Activated CD4-positive, alpha-beta T cell treated with anti-CD3 and anti-CD28 coated beads for 24 hours (primary cell): ENCODE measurements around the gene ANO10.
"Not testable (repeated sequence)": the region's sequence is repeated elsewhere in the genome, so short reads cannot be mapped to it uniquely, and the experiment has no call there.

Experiments
- DNase-seq, 2 donors: peaks; one replicate each; pipeline ENCODE4 v3.0.0-alpha.2; 2020; ENCODE audit warnings: low read depth in 2 of 2

The ANO10 gene, protein sequence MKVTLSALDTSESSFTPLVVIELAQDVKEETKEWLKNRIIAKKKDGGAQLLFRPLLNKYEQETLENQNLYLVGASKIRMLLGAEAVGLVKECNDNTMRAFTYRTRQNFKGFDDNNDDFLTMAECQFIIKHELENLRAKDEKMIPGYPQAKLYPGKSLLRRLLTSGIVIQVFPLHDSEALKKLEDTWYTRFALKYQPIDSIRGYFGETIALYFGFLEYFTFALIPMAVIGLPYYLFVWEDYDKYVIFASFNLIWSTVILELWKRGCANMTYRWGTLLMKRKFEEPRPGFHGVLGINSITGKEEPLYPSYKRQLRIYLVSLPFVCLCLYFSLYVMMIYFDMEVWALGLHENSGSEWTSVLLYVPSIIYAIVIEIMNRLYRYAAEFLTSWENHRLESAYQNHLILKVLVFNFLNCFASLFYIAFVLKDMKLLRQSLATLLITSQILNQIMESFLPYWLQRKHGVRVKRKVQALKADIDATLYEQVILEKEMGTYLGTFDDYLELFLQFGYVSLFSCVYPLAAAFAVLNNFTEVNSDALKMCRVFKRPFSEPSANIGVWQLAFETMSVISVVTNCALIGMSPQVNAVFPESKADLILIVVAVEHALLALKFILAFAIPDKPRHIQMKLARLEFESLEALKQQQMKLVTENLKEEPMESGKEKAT

DNA sequence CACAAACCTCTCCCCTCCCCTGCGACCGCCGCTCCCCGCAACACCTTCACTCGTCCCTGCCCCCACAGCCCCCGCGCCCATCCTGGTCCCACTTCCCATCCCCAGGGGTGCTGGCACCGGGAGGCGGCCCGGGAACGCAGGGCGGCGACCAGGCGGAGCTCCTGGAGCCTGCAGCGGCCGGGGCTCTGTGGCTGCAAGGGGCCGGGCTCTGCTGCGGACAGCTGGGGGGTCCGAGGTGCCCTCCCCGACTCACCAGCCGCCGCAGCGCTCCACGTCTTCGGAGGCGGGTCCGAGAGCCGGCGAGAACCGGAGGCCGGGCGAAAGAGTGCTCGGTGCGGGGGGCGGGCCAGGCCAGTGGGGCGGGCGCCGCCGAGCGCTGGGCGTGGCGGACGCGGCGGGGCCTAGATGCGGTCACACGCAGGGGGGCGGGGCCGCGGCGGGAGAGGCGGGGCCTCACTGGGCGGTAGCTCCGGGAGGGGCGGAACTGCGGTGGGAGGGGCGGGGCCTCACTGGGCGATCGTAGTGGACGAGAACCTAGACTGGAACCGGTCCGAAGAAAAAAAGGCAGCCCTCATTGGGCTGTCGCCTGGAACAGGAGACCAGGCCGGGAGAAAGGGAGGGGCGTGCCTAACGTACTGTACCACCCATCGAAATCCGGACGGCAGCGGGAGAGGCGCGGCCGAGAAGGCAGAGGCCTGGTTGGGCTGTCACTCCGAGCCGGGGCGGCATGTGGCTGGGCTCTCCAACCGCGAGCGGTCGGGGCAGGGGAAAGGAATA lies at the start of gene ANO10:
TSS of gene ANO10 (minus strand) at position 356 of the 777 bp plus-strand sequence. CDS start 16,159 bp downstream, outside the sequence.
- DNase-seq, result peak; percentile 96 to 98

DNA sequence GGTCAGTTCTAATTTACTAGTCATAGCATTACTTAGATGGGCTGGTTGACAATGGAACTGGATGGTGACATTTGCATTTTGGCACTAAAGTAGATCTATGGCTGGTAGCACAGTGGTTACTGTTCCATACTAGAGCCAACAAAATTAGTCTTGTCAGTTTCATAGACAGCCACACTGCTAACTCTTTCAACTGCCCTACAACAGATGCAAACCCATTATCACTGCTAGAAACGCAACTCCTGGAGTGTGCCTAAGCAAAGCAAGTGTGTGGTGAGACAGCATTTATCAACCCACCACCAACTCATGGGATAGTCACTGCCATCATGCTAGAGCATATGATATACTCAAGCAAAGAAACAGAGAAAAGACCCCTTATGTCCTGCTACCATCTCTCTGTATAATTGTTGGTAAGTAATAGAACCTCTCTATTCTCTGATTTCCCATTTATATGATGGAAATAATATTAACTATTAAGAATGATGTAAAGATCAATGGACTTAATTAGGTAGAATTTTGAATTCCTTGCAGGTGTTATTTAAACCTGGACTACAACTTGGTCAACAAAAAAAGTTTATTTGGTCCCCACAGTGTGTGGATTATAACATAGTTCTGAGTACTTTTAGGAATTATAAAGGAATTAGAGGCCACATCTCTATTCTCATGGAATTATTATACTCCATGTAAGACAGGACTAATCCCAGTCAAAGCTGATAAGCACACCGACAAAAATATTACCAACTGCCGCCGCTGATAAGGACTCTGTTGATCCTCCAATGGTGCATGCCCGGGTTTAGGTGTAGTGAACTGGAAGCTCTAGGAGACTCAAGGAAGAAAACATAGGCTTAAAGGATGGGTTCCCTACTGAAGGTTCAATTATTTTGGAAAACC lies 49.1 kb upstream of the ANO10 start:
- DNase-seq, result no peak

DNA sequence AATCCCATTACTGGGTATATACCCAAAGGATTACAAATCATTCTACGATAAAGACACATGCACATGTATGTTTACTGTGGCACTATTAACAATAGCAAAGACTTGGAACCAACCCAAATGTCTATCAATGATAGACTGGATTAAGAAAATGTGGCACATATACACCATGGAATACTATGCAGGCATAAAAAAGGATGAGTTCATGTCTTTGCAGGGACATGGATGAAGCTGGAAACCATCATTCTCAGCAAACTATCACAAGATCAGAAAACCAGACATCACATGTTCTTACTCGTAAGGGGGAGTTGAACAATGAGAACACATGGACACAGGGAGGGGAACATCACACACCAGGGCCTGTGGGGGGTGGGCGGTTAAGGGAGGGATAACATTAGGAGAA lies 43.2 kb upstream of the ANO10 start:
- not testable (repeated sequence) for DNase-seq

DNA sequence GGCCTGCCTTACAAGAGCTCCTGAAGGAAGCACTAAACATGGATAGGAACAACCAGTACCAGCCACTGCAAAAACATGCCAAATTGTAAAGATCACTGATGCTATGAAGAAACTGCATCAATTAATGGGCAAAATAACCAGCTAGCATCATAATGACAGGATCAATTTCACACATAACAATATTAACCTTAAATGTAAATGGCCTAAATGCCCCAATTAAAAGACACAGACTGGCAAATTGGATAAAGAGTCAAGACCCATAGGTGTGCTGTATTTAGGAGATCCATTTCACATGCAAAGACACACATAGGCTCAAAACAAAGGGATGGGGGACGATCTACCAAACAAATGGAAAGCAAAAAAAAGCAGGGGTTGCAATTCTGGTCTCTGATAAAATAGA lies 39.6 kb upstream of the ANO10 start:
- not testable (repeated sequence) for DNase-seq

DNA sequence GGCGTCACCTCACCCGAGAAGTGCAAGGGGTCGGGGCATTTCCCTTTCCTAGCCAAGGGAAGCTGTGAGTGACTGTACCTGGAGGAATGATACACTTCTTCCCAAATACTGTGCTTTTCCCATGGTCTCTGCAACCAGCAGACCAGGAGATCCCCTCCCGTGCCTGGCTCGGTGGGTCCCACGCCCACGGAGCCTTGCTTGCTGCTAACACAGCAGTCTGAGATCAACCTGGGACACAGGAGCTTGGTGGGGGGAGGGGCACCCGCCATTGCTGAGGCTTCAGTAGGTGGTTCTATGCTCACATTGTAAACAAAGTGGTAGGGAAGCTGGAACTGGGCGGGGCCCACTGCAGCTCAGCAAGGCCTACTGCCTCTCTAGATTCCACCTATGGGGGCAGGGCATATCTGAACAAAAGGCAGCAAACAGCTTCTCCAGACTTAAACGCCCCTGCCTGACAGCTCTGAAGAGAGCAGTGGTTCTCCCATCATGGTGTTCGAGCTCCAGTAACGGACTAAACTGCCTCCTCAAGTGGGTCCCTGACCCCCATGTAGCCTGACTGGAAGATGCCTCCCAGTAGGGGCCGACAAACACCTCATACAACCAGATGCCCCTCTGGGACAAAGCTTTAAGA lies 37.6 kb upstream of the ANO10 start:
- no peak for DNase-seq

DNA sequence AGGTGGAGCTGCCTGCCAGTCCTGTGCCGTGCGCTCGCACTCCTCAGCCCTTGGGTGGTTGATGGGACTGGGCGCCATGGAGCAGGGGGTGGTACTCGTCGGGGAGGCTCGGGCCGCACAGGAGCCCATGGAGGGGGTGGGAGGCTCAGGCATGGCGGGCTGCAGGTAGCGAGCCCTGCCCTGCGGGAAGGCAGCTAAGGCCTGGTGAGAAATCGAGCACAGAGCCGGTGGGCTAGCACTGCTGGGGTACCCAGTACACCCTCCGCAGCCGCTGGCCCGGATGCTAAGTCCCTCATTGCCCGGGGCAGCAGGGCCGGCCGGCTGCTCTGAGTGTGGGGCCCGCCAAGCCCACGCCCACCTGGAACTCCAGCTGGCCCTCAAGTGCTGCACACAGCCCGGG lies 34.6 kb upstream of the ANO10 start:
- not testable (repeated sequence) for DNase-seq

DNA sequence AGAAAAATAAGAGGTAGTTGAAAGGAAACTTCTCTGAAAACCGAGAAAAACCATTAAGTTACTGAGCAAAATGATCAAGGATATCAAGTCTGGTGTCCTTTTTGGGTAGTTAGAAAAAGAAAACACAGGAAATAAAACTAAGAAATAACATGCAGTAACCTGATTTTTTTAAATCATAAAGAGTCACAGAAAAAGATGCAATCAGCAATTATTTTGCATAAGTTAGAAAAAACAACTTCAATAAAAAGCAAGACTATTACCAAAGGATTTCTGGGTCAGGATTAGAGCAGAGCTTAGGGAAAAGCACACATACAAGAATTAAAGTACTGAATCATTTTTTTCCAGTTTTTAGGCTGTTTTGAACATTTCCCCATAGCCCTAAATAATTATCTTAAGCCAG lies 28.5 kb upstream of the ANO10 start:
- no peak for DNase-seq

DNA sequence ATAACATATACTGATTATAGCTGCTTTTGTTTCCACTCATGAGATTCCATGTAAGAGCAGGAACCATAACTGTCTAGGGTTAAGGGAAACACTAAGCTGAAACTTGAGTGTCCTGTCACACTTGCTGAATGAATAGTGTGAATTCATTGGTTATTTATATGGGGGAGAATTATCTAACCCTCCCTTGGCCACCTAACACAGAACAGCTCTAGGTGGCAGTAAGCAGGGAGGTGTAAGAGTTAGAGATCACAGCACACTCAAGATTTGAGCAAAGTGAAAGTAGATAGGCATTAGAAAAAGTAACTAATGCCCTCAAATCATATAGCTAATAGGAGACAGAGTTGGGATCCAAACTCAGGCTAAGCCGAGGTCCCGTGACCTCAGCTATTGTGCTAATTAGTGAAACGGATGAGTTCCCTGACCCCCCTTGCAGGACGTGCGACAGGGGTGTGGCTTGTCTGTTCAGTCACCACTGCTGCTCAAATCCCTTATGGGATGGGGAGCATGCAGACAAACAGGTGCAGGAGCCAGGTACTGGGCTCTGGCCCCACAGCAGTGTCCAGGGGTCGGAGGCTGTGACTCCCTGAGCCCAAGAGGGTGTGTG lies 27.7 kb upstream of the ANO10 start:
- no peak for DNase-seq

DNA sequence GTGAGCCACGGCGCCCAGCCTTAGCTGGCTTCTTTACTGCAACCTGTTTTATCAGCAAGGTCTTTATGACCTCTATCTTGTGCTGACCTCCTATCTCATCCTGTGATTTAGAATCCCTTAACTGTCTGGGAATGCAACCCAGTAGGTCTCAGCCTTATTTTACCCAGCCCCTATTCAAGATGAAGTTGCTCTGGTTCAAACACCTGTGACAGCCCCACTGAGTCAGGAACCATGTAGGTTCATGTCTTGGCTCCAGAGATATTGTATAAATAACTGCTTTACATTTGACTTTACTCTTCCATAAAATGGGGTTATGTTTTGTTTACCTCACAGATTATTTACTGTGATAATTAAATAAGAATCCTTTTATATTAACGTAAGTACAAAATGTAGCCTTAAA lies 27.1 kb upstream of the ANO10 start:
- DNase-seq, result no peak

DNA sequence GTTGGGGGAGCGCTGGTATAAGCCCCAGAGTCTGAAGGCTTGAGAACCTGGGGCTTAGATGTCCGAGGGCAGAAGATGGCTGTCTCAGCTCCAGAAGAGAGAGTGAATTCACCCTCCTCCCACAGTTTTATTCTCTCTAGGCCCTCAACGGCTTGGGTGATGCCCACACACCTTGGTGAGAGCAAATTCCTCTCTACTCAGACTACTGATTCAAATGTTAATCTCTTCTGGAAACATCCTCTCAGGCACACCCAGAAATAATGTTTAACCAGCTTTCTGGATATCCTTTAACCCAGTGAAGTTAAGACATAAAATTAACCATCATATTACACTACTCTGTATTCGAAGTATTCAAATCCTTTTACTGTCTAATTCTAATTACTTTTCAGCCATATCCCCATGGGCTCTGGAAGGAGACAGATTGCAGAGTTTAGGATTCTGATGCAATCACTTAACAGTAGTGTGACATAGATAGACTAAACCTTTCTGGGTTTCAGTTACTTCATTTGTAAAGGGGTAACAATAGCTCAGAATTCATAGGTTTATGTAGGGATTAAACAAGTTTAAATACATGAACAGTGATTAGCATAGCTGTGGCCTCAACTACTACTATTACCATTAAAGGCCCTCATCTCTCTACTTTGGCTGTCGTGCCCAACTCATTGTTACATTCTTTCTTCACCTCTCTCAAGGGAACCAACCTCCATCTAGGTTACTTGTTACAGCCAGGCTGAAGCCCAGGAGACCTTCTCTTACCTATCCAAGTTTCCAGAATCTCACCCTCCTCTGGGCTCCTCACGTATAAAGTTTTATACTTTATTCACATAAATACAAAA lies 25.7 kb upstream of the ANO10 start:
- no peak for DNase-seq

DNA sequence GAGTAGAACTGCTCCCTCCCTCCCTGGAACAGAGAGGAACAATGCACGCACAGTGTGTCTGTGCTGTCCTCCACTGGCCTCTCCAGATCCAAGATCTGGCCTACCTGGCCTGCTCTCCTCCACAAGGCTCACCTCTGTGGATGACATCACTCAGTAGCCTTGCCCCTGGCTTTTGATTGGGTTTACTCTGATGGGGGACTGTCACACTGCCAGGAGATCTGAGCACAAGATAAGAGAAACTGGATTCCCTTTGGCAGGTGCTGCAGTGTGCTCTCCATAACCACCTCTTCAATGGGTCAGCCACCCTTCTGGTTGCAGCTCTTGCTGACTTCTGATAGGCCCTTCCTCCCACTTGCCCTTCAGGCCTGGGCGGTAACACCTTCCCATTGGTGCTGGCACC lies 22.6 kb upstream of the ANO10 start:
- DNase-seq, result no peak

DNA sequence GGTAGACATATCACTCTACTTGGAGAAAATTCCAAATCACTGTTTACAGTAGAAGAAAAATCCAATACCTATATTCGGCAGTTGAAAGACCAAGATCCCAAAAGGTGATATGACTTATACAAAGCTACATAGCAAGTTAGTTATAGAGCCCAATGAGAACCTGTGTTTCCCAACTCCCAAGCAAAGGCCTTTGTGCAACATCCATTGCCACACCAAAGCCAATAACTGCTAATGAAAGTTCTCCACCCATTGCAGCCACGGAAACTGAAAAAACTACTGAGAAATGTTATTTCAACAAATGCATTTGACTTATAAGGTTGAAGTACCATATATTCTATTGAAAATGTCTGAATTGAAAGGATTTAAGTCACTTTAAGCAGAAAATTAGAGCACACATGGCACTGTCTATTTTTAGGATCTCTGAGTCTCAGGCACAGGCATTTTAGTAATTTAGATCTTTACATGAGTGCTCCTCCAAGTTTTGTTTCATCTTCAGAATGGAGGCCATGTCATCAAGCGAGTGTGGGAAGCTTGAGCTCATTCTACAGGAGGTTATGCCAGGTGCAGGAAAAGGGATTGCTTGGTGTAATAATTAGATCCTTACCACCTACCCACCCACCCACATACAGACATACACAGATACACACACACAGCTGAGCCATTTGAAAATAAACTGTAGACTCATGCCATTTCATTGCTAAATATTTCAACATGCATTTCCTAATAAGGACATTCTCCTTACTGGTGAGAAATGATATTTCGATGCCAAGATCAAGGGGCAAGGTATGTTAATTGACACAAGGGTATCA lies 19.7 kb upstream of the ANO10 start:
- no peak for DNase-seq

DNA sequence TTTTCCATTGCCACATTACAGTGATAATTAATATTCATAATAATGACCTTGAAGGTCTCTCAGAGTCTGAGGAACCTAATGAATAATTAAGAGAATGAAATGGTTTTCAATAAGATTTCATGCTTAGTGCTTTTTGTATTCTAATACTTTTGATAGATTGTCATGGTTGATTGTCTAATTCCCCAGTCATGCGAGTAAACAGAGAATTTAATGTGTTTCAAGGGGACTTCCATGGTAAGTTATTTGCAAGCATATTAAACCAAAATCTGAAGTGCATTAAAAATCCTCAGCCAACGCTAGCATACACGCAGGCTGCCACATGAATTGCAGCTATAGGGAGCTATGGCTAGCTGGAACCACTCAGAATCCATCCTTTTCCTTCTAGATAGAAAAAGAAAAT lies 18.9 kb upstream of the ANO10 start:
- no peak for DNase-seq

DNA sequence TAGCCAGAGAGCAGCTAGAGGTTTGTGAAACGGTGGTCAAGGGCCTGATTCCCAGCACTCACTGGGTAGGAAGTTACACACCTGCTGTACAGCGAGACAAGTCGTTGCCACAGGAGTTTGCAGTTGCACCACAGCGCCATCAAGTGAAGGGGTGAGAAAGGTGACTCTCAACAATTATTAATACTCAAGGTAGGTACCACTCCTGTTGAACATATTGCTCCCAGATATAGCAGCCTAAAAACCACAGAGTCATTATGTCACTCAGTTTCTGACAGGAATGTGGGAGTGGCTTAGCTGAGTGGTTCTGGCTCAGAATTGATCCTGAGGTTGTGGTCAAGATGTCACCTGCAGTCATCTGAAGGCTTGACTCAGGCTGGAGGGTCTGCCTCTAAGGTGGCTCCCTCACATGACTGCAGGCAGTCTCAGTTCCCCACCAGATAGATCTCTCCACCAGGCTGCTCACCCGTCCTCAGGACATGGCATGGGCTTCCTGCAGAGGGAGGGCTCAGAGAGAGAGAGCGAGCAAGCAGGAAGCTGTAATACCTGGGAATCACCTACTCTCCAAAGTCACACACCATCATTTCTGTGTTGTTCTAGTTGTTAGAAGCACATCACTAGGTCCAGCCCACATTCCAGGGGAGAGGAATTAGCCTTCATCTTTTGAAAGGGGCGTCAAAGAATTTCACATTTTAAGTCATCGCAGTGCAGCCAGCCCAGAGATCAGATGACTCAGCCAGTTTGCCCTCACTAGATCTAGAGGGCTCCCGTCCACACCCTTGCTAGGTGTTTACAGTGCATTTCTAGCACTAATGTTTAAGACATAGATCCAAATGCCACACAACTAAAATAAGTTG lies 17.0 kb upstream of the ANO10 start:
- peak; percentile 10 to 21 for DNase-seq

DNA sequence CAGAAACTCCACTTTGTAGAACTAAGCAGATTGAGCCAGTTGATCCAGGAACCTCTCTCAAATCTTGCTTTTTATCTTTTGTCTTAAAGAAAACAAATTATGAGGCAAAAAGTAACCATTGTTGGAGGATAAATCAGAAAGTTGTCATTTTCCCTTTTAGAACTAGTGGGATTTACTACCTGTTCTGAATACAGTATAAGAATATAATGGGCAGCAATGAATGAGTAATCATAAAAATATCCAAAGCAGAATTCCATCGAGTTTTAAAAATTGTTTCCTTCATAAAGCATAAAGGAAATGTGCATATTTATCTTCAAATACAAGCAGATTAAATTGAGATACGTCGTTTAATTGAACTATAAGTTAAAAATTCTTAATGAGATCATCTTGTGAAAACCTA lies 15.9 kb upstream of the ANO10 start:
- no peak for DNase-seq

DNA sequence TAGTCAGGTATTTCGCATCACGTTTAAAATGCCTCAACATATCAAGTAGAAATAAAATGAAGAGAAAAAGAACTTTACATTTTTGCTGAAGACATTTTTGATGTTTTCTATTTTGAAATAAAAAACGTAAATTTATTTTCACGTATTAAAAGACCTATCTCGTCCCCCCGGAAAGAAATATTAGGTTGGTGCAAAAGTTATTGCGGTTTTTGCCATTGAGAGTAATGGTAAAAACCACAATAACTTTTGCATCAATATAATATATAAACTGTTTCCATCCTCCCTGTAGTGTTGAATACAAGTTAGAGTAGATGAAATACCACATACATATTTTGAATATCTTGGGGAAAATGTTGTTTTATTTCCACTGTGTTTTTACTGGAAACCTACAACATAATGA lies 11.2 kb upstream of the ANO10 start:
- DNase-seq, result no peak

DNA sequence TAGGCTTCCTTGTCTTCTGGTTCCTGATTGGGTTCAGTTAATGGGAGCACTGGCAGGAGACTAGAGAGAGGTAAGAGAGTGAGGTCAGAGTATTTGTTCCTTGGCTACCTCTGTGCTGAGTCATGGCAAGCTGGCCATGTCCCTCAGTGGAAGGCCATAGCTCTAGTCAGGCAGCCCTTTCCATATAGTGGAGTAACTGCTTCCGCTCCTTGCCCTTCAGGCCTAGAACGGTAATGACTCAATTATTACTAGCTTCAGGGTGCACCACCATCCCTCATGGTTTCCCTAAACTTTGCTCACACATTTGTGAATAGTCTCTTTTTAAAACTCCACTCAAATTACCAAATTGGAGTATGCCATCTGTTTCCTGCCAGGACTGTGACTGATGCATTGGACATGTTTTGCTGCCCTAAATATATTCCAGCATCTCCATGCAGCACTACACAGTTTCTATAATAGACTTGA lies 10.5 kb upstream of the ANO10 start:
- DNase-seq, result no peak

DNA sequence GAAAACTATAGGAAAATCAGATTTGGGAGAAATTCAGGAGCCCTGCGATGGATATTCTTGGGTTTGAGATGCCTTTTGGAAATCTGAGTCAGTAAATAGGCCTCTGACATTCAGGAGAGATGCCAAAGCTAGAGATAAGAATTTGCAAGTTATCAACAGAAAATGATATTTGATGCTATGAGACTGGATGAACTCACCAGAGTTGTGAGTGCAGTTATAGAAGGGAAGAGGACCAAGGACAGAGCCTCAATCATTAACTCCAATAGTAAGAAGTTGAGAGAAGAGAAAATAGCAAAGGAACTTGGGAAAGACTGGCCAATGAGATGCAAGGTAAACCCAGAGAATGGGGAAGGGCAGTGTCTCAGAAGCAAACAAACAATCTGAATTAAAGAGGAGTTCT lies 7.9 kb upstream of the ANO10 start:
- DNase-seq, result no peak
